ENCODE data around the gene UTF1. TPM values are rescaled to one million over a fixed set of nuclear protein-coding genes. Genes with fewer than 3 reads are reported as not detected.
A peak's percentile ranks its signal among the peaks of the same experiment; 100 is the strongest.

UTF1 gene
- total and polyA plus RNA-seq, 2 of the 8 experiments (the other 6 are each of a cell fraction or from before 2014, with no cell fraction given), result 0.47 to 21.8 TPM

DNA sequence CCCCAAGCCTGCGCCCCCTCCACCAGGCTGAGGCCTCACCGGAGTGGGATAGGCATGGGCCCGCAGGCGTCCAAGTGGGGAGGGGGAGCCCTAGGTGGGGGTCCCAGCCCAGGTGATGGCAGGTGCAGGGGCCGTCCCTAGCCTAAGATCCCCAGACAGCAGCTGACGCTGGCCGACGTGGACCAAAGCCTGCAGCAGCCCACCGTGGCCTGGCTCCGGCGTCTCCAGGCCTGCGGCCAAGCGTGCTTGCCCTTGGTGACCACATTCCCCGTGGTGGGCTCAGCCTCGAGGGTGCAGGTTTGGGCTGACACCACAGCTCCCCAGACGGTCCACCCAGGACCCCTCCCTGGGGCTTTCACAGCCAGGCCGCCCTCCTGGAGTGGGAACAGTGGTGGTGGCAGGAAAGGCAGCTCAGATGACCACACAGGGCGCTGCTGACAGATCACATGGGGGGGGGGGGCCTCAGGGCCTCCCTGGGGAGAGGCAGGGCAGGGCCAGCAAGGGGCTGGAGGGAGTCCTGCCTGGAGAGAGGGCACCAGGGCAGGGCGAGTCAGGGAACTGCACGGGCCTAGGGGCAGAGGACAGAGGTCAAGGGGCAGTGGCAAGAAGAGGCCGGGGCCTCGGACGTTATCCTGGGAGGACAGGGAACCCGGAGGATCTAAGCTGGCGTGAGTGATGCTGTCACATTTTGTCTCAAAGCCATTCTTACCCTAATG is 47.4 kb downstream of the UTF1 start:
- Histone ChIP-seq H3K23ac (ENCODE audit: insufficient read length) (no peak overlapping the region), H3K27me3 (replicated peaks in 1 of 4; ENCODE audit: control insufficient read depth in 3 of 4, extremely low read depth in 1 of 4, insufficient read depth in 3 of 4, low read length in 3 of 4) (peaks cover 0 to 7% (median 4%) of the 10 kb centered on the region in 4 experiments; a peak in 6 of 7 replicates), H2BK20ac (ENCODE audit: low read length) (no peak overlapping the region), H2BK12ac (ENCODE audit: low read depth, low read length) (no peak overlapping the region), H2BK15ac (ENCODE audit: low read length) (no peak overlapping the region), H4K20me1 (replicated peaks in 1 of 2; ENCODE audit: control insufficient read depth in 1 of 2, insufficient read depth in 2 of 2, low read length in 2 of 2) (peaks cover 0 to 5% of the 10 kb centered on the region in 2 experiments), H3K56ac (replicated peaks; ENCODE audit: insufficient read length, low read depth, low read length) (no peak overlapping the region), H3K23me2 (ENCODE audit: low read depth, low read length) (peaks cover 5% of the 10 kb centered on the region; the same call in 1 of the 2 replicates), H2AK5ac (ENCODE audit: low read depth, low read length) (no peak overlapping the region), H3K4me3 (ENCODE audit: extremely low read depth in 1 of 4, insufficient read depth in 2 of 4, low read depth in 3 of 4, low read length in 4 of 4) (peak overlapping the region in 1 of 4 experiments; percentile 60; a peak in 3 of 8 replicates), H3K9ac (replicated peaks in 1 of 4; ENCODE audit: extremely low read depth in 1 of 4, low read depth in 3 of 4, low read length in 3 of 4) (no peak overlapping the region), H3K27ac (ENCODE audit: low read depth, low read length) (no peak overlapping the region), H4K5ac (ENCODE audit: insufficient read length, low read depth, low read length) (no peak overlapping the region), H3K4me1 (replicated peaks in 1 of 4; ENCODE audit: control insufficient read depth in 3 of 4, insufficient read depth in 4 of 4, low read length in 3 of 4) (peaks cover 0 to 13% (median 7%) of the 10 kb centered on the region in 4 experiments; a peak in 5 of 7 replicates), H2BK120ac (replicated peaks; ENCODE audit: low read depth, low read length) (no peak overlapping the region), H3K14ac (ENCODE audit: insufficient read length) (no peak overlapping the region), H3K36me3 (ENCODE audit: control insufficient read depth in 2 of 4, insufficient read depth in 4 of 4, low read length in 3 of 4) (peaks cover 2 to 10% (median 6%) of the 10 kb centered on the region in 4 experiments; a peak in 5 of 8 replicates), H3K79me1 (ENCODE audit: low read depth, low read length) (no peaks in the 10 kb centered on the region), H3K4ac (replicated peaks; ENCODE audit: insufficient read length, low read depth, low read length) (no peak overlapping the region), H4K91ac (replicated peaks; ENCODE audit: insufficient read length, low read length) (no peak overlapping the region), H3K9me3 (ENCODE audit: insufficient read depth in 2 of 2, low read depth in 1 of 2, low read length in 1 of 2) (no peaks in the 10 kb centered on the region), H2AFZ (ENCODE audit: low read length) (no peak overlapping the region), H3K79me2 (ENCODE audit: control insufficient read depth in 1 of 2, insufficient read depth in 2 of 2, low read length in 2 of 2) (no peaks in the 10 kb centered on the region), H3K4me2 (ENCODE audit: insufficient read depth in 1 of 2, low read depth in 2 of 2, low read length in 2 of 2) (peak overlapping the region; percentile 58 to 63), H2BK5ac (ENCODE audit: low read depth, low read length) (peak overlapping the region; percentile 24; the same call in 1 of the 2 replicates), H3K18ac (ENCODE audit: extremely low read depth, low read length) (no peak overlapping the region), H4K8ac (ENCODE audit: extremely low read depth, insufficient read depth, low read length) (0 out of 2 replicates have a peak overlapping the region, but pooled peaks have one; percentile 21)
- 79% methylated on average over 23 of the region's 25 CpGs; no CpG with 5 or more reads in 1 of the 2 experiments for WGBS, 2 experiments (ENCODE audit: extremely low coverage in 1 of 2, insufficient coverage in 1 of 2, insufficient read length in 1 of 2, insufficient replicate concordance in 2 of 2, low coverage in 1 of 2, low lambda C conversion rate in 2 of 2, missing lambda C conversion rate in 1 of 2)
- TF ChIP-seq POLR2AphosphoS5 (IDR thresholded peaks at IDR 0.05; ENCODE audit: low read depth, low read length), result 0 out of 2 replicates have a peak, but pooled peaks have one; percentile 20
- no peak for TF ChIP-seq SP4 (IDR thresholded peaks at IDR 0.05; ENCODE audit: low read length)
- ChIA-PET CTCF (ENCODE audit: partially characterized antibody) (interaction anchor here (0.7 to 1.8 kb wide), 8 partner anchors 9 to 134 kb away, joined by 3 to 6 read pairs (median 4); no protein-coding TSS in a partner anchor), POLR2A (ENCODE audit: partially characterized antibody) (interaction anchor here (0.7 to 2.4 kb wide), 6 partner anchors 10 to 70 kb away, joined by 3 to 7 read pairs (median 3); partner anchors contain the start of gene PRAP1)
- DNase-seq (ENCODE audit: low read depth in 1 of 2, low spot score in 2 of 2) (no peak), FAIRE-seq (no peak)
